T follicular helper cell (primary cell): ENCODE measurements around the gene BCKDHB.
"Not testable (repeated sequence)": the region's sequence is repeated elsewhere in the genome, so short reads cannot be mapped to it uniquely, and the experiment has no call there.

Experiments used
- DNase-seq: peaks from one replicate; pipeline ENCODE4 v3.0.0-alpha.2; 2020; ENCODE audit warnings: low read depth

Gene BCKDHB

GRCh38 chr6:80209430-80209829 is 103.0 kb downstream of the BCKDHB start:
- no peak for DNase-seq

GRCh38 chr6:80210618-80211017 is 104.1 kb downstream of the BCKDHB start:
- DNase-seq = no peak

- DNase-seq = no peak
Observed at GRCh38 chr6:80211286-80211685, 104.8 kb downstream of the BCKDHB start.

GRCh38 chr6:80211890-80212289 is 105.4 kb downstream of the BCKDHB start:
- not testable (repeated sequence) for DNase-seq

- DNase-seq = no peak
Observed at GRCh38 chr6:80214436-80215022, 108.1 kb downstream of the BCKDHB start.

- no peak for DNase-seq
Observed at GRCh38 chr6:80215063-80215462, 108.6 kb downstream of the BCKDHB start.

DNA sequence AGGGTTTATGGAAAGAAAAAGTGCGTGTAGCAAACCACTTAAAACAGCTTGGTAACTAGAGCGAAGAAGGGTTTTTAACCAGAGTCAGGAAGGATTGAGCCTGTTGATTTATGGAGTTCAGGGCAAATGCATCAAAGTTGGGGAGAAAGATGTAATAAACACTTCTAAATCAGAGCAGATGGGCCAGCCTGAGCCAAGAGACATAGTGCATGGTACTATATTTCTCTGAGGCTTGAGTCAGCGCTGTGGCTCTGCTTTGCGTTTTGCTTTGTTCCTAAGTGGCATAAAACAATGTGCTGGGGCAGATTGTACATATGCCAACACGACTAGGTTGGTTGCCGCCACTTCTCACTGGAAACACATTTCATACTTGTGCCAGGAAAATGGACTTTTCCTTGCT is 111.3 kb downstream of the BCKDHB start:
- DNase-seq = no peak

- no peak for DNase-seq
Observed at GRCh38 chr6:80223743-80224212, 117.3 kb downstream of the BCKDHB start.

GRCh38 chr6:80226151-80226550 is 119.7 kb downstream of the BCKDHB start:
- no peak for DNase-seq

DNA sequence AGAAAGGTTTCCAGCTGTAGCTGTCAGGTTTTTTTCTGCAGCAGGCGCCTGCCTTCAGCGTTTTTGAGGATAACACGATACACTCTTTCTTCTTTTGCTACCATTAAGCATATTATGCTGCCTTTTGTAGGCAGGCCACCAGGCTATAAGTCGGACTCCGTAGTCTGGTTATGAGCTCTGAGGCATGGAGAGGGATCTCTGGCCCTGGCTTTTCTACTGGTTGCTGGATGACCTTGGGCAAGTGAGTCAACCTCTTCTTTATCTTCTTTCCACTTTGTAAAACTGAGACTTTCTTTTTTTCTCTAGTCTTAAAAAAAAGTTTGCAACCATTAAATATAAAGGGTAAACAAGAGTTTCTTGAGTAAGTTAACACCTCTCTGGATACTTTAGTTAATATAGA is 120.2 kb downstream of the BCKDHB start:
- no peak for DNase-seq

GRCh38 chr6:80227545-80228105 is 121.2 kb downstream of the BCKDHB start:
- DNase-seq = no peak

- no peak for DNase-seq
Observed at GRCh38 chr6:80233262-80233661, 126.8 kb downstream of the BCKDHB start.

GRCh38 chr6:80233958-80234357 is 127.5 kb downstream of the BCKDHB start:
- DNase-seq = no peak

- no peak for DNase-seq
Observed at GRCh38 chr6:80234401-80234800, 127.9 kb downstream of the BCKDHB start.

DNA sequence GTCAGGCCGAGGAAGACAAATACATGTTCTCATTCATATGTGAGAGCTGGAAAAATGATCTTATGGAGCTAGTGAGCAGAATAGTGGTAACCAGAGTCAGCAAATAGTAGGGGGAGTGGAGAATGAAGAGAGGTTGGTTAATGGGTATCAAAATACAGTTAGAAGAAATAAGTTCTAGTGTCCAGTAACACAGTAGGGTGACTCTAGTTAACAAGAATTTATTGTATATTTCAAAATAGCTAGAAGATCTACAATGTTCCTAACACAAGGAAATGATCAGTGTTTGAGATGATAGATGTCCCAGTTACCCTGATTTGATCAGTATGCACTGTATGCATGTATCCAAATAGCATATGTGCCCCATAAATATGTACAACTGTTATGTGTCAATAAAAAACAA is 128.4 kb downstream of the BCKDHB start:
- DNase-seq = no peak

- DNase-seq = no peak
Observed at GRCh38 chr6:80235647-80236046, 129.2 kb downstream of the BCKDHB start.

DNA sequence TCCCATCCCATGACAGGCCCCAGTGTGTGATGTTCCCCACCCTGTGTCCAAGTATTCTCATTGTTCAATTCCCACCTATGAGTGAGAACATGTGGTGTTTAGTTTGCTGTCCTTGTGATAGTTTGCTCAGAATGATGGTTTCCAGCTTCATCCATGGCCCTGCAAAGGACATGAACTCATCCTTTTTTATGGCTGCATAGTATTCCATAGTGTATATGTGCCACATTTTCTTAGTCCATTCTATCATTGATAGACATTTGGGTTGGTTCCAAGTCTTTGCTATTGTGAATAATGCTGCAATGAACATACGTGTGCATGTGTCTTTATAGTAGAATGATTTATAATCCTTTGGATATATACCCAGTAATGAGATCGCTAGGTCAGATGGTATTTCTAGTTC is 132.3 kb downstream of the BCKDHB start:
- DNase-seq = not testable (repeated sequence)

DNA sequence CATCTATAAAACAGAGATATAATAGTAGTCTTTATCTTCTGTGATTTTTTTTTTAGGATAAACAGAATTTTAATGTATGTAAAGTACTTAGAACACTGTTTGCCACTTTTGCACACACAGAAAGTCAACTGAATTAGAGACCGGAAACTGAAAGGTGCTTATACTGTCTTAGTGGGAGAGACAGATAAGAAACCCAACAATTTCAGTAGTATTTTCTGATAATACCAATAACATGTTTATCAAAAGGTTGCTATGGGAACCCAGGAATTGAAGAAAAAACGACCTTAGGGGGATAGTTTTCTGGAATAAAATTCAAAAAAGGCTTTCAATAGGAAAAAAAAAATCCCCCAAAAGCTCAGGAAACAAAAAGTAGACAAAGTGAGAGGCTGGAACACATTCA is 138.6 kb downstream of the BCKDHB start:
- no peak for DNase-seq

- DNase-seq = no peak
Observed at GRCh38 chr6:80249897-80250296, 143.4 kb downstream of the BCKDHB start.

GRCh38 chr6:80250391-80250997 is 144.0 kb downstream of the BCKDHB start:
- no peak for DNase-seq

DNA sequence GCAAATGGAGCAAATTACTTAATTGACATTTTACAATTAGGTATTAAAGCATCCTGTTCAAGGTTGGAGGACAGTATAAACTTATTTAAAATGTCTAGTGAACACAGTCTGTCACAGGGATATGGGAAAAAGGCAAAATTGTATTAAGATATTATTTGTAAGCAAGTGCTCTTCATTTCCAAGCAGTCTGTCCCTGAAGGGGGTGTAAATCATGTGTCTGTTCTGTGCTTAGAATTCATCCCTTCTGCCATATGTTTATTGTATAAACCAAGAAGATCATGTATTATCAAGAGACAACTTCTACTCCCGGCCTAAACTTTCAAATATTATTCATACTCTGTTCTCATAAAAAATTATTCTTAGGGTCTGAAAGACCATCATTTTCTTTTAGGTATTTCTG is 144.8 kb downstream of the BCKDHB start:
- no peak for DNase-seq

DNA sequence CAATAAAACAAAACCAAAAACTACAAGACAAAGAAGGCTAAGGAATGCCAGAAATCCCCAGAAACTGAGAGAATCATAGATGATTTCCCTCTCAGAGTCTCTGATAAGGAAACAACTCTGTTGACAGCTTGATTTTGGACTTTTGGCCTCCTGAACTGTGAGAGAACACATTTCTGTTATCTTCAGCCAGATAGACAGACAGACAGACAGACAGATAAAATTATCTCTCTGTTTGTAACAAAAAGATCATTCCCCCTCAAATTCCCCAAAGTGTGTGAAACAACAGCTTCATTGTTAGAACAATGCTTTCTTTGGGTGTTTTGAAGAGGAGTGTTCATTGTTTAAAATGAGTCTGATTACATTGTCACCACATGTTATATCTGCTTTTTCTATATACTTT is 148.2 kb downstream of the BCKDHB start:
- no peak for DNase-seq

DNA sequence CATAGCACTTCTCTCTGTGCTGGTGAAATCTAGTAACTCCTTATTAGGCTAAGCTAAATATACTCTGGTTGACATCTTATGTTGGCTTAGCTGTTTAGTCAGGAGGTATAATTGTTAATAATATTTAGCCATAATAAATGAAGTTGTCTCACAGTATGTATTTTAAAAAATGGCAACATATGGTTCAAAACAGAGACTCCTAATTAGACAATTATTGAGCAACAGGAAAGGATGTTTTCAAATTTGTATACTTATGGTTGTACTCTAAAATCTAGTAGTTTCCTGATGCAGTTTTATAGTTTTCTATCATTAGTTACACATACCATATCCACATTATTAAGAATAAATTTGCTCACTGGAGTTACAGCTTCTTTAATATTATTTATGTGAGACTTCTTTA is 150.2 kb downstream of the BCKDHB start:
- DNase-seq = no peak

DNA sequence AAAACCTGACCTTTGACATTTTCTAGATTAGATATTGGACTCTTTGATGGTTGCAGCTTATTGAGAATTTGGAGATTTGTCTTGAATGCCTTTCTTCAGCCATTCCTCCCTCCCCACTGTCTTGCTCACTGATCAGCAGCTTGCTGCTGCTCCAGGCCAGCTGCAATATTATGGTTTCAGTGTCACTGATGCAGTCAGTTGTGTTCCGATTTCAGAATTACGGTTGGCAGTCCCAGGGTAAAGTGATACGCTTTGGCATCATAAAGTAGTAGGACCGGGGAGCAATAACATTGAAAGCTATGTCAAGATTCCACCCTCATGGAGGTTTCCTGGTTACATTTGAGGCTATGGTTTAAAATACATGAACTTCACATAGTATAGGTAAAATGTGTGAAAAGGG is 152.6 kb downstream of the BCKDHB start:
- no peak for DNase-seq
